HCT116 (cell line): ENCODE measurements around the gene BAHCC1. TPM values are rescaled to one million over a fixed set of nuclear protein-coding genes. Genes with fewer than 3 reads are reported as not detected.

Source experiments
- ATAC-seq: fragments of 200-7000 bp; cut with Tn5 transposase; 2 replicates; pipeline ENCODE4 v1.9.1; 2020; ENCODE audit warnings: mild to moderate bottlenecking, moderate library complexity
- BruUV-seq: library from RNA; stranded (reverse); fragments of 400-500 nt; replicated peaks from 2 replicates; lab custom pipeline; 2021; lab: Mats Ljungman, UMichigan
- CTCF ChIA-PET: fragments of 300-600 bp; sonication (Branson Sonifier 250); formaldehyde crosslinking; loops from one replicate; lab custom pipeline; 2021; ENCODE audit warnings: antibody characterized with exemption; lab: Charles Lee
- POLR2A ChIA-PET: fragments of 300-600, 350-600 bp; sonication (Branson Sonifier 250); formaldehyde crosslinking; loops from one replicate; lab custom pipeline; 2021; ENCODE audit warnings: antibody characterized with exemption; lab: Charles Lee
- RAD21 ChIA-PET, 2 experiments: fragments of 300-600 bp; sonication (Branson Sonifier 250); formaldehyde crosslinking; loops; one replicate each; lab custom pipeline; 2023; ENCODE audit warnings: low total read pairs in 2 of 2; ENCODE audit not compliant: uncharacterized antibody in 2 of 2, unreplicated experiment in 2 of 2, low non-redundant PET in 1 of 2; lab: Charles Lee
- DNase-seq: peaks from one replicate; pipeline ENCODE4 v3.0.0-alpha.2; 2010; ENCODE audit warnings: low read depth, low spot score
- H2AFZ ChIP-seq: fragments of 200-600 bp; shearing (Covaris generic), sonication (generic); 2 replicates; pipeline ENCODE4 v1.6.1; 2017; ENCODE audit warnings: low read depth, mixed run types, mixed read lengths, antibody characterized with exemption, low read length; ENCODE audit not compliant: poor library complexity, severe bottlenecking
- H3K27ac ChIP-seq: 2 replicates; pipeline ENCODE4 v1.5.1; 2012; ENCODE audit warnings: low read depth, low read length
- H3K27me3 ChIP-seq: fragments of 200-600 bp; sonication (generic); 2 replicates; pipeline ENCODE4 v1.6.1; 2016; ENCODE audit warnings: mixed run types, low read length, mixed read lengths; ENCODE audit not compliant: insufficient read depth
- H3K36me3 ChIP-seq, 2 experiments: fragments of 200-500 bp in 1 of 2; fragments of 200-600 bp in 1 of 2; sonication (Bioruptor generic) in 1 of 2; sonication (generic) in 1 of 2; 2 replicates each; pipeline versions ENCODE4 v1.5.1 to v1.6.1; 2014 to 2016; ENCODE audit warnings: low read length in 2 of 2, inconsistent platforms in 1 of 2, mixed read lengths in 1 of 2, mixed run types in 1 of 2; ENCODE audit not compliant: insufficient read depth in 2 of 2, control insufficient read depth in 1 of 2
- H3K4me1 ChIP-seq, 2 experiments: fragments of 200-600 bp in 1 of 2; sonication (generic) in 1 of 2; 2 replicates each; pipeline versions ENCODE4 v1.5.1 to v1.6.1; 2012 to 2017; ENCODE audit warnings: low read length in 2 of 2, inconsistent platforms in 1 of 2, mild to moderate bottlenecking in 1 of 2, mixed read lengths in 1 of 2, mixed run types in 1 of 2, moderate library complexity in 1 of 2; ENCODE audit not compliant: insufficient read depth in 2 of 2, control insufficient read depth in 1 of 2
- H3K4me2 ChIP-seq: fragments of 200-600 bp; sonication (generic); 2 replicates; pipeline ENCODE4 v1.6.1; 2017; ENCODE audit warnings: mixed run types, low read length, mixed read lengths
- H3K4me3 ChIP-seq, 2 experiments: fragments of 200-600 bp in 1 of 2; sonication (generic) in 1 of 2; replicated peaks in 1 of 2; 2 replicates each; pipeline ENCODE4 v1.5.1; 2011 to 2016; ENCODE audit warnings: low read length in 2 of 2, control low read depth in 1 of 2, low read depth in 1 of 2, mild to moderate bottlenecking in 1 of 2, mixed read lengths in 1 of 2, mixed run types in 1 of 2
- H3K79me2 ChIP-seq: fragments of 200-600 bp; sonication (generic); 2 replicates; pipeline ENCODE4 v1.6.1; 2017; ENCODE audit warnings: mild to moderate bottlenecking, mixed run types, low read length, moderate library complexity, mixed read lengths; ENCODE audit not compliant: insufficient read depth
- H3K9ac ChIP-seq: fragments of 200-600 bp; sonication (generic); 2 replicates; pipeline ENCODE4 v1.6.1; 2016; ENCODE audit warnings: low read length, mixed read lengths
- H3K9me2 ChIP-seq: fragments of 200-600 bp; sonication (generic), shearing (Covaris generic); 2 replicates; pipeline ENCODE4 v1.6.1; 2017; ENCODE audit warnings: mixed run types, mild to moderate bottlenecking, moderate library complexity; ENCODE audit not compliant: insufficient read depth
- H3K9me3 ChIP-seq, 2 experiments: fragments of 200-500 bp in 1 of 2; fragments of 200-600 bp in 1 of 2; sonication (Bioruptor generic) in 1 of 2; sonication (generic) in 1 of 2; 2 replicates each; pipeline ENCODE4 v1.6.1; 2014 to 2017; ENCODE audit warnings: low read length in 2 of 2, mixed read lengths in 2 of 2, inconsistent platforms in 1 of 2, low read depth in 1 of 2, mild to moderate bottlenecking in 1 of 2, mixed run types in 1 of 2, moderate library complexity in 1 of 2; ENCODE audit not compliant: control insufficient read depth in 1 of 2, insufficient read depth in 1 of 2
- H4K20me1 ChIP-seq: fragments of 200-600 bp; sonication (generic), shearing (Covaris generic); 2 replicates; pipeline ENCODE4 v1.6.1; 2017; ENCODE audit warnings: mixed run types, mild to moderate bottlenecking, moderate library complexity; ENCODE audit not compliant: insufficient read depth
- ATF3 ChIP-seq: IDR thresholded peaks from 2 replicates; pipeline ENCODE4 v1.6.1; 2012
- CBX3 ChIP-seq: IDR thresholded peaks from 2 replicates; pipeline ENCODE4 v1.6.1; 2012; ENCODE audit warnings: low read depth
- CTCF ChIP-seq, 3 experiments: fragments of 200-600 bp in 1 of 3; sonication (generic) in 1 of 3; IDR thresholded peaks in 2 of 3; conservative IDR thresholded peaks in 1 of 3; 2 replicates each; pipeline ENCODE4 v1.5.1; 2012 to 2017; ENCODE audit warnings: low read depth in 2 of 3, low read length in 2 of 3, antibody characterized with exemption in 1 of 3, borderline replicate concordance in 1 of 3, control low read depth in 1 of 3, mild to moderate bottlenecking in 1 of 3, mixed read lengths in 1 of 3, mixed run types in 1 of 3, moderate library complexity in 1 of 3; ENCODE audit not compliant: insufficient read depth in 1 of 3
- ELF1 ChIP-seq: IDR thresholded peaks from 2 replicates; pipeline ENCODE4 v1.6.1; 2012; ENCODE audit warnings: low read depth, borderline replicate concordance
- EZH2phosphoT487 ChIP-seq: fragments of 200-600 bp; IDR thresholded peaks from 2 replicates; pipeline ENCODE4 v1.6.1; 2018; ENCODE audit warnings: antibody characterized with exemption, borderline replicate concordance
- MAX ChIP-seq: IDR thresholded peaks from 2 replicates; pipeline ENCODE4 v1.6.1; 2012
- RAD21 ChIP-seq: IDR thresholded peaks from 2 replicates; pipeline ENCODE4 v1.6.1; 2012; ENCODE audit warnings: low read depth, mild to moderate bottlenecking
- REST ChIP-seq: IDR thresholded peaks from 2 replicates; pipeline ENCODE4 v1.6.1; 2012; ENCODE audit warnings: low read depth
- SRF ChIP-seq: IDR thresholded peaks from 2 replicates; pipeline ENCODE4 v1.6.1; 2012; ENCODE audit warnings: low read depth
- intact Hi-C: fragments of 100-400 bp; cut with micrococcal nuclease; formaldehyde crosslinking; loops from 2 replicates; pipeline ENCODE4 v1.10.0; 2022
- total RNA-seq: library from RNA; stranded (reverse); gene quantifications from one replicate; pipeline ENCODE4 v1.2.1, GENCODE V29; 2021; ENCODE audit not compliant: unreplicated experiment

Gene BAHCC1
- total RNA-seq, 1 experiment from 2014 or later, result 45.2 TPM

- Histone ChIP-seq H3K9me3 (no peaks in the 10 kb centered on the region), H3K27ac (no peak overlapping the region)
- CTCF ChIA-PET, result interaction anchor here (0.8 to 2.4 kb wide), 12 partner anchors 10 to 149 kb away, joined by 3 to 33 read pairs (median 4); partner anchors contain the start of gene BAHCC1
- no peak for DNase-seq
- TF ChIP-seq RAD21 (no peak), CTCF (IDR thresholded peaks at IDR 0.05 in 2 of 3, conservative IDR thresholded peaks at IDR 0.05 in 1 of 3; ENCODE audit: borderline replicate concordance in 1 of 3, insufficient read depth in 1 of 3, low read depth in 2 of 3, low read length in 2 of 3) (peak in 2 of 3 experiments; percentile 94 to 98; a peak in 4 of 6 replicates)
- TF ChIP-seq, all 23 proteins: peak for 1
- no peaks in the 10 kb centered on the region for H3K36me3 ChIP-seq
- H4K20me1 ChIP-seq, result no peaks in the 10 kb centered on the region
- H2AFZ ChIP-seq, result no peak overlapping the region
- intact Hi-C loops, result no loop called here
- no peak overlapping the region for H3K4me2 ChIP-seq
- ATAC-seq, result peak; percentile 83
- RAD21 ChIA-PET, result interaction anchor here (0.6 to 1.7 kb wide), 3 partner anchors 31 to 73 kb away, joined by 3 to 4 read pairs (median 4); no protein-coding TSS in a partner anchor
- no peaks in the 10 kb centered on the region for H3K27me3 ChIP-seq
- H3K9ac ChIP-seq, result no peak overlapping the region
- H3K79me2 ChIP-seq, result no peaks in the 10 kb centered on the region
- BruUV-seq, result no TSS peak
- peaks cover 11 to 17% of the 10 kb centered on the region in 2 experiments for H3K4me1 ChIP-seq
- POLR2A ChIA-PET, result interaction anchor here (0.9 to 1.8 kb wide), 4 partner anchors 20 to 72 kb away, joined by 3 to 5 read pairs (median 4); partner anchors contain the start of gene ACTG1
- H3K9me2 ChIP-seq, result no peaks in the 10 kb centered on the region
- H3K4me3 ChIP-seq, result no peak overlapping the region
These were observed 45.4 kb downstream of the BAHCC1 start for GRCh38 chr17:81440511-81441244.

- Histone ChIP-seq H3K4me1 (peaks cover 0 to 15% of the 10 kb centered on the region in 2 experiments; a peak in 3 of 4 replicates), H3K27me3 (no peaks in the 10 kb centered on the region), H3K4me3 (no peak overlapping the region), H2AFZ (no peak overlapping the region), H3K36me3 (no peaks in the 10 kb centered on the region), H3K9me2 (no peaks in the 10 kb centered on the region), H3K27ac (no peak overlapping the region), H4K20me1 (no peaks in the 10 kb centered on the region), H3K79me2 (no peaks in the 10 kb centered on the region), H3K9me3 (no peaks in the 10 kb centered on the region), H3K9ac (no peak overlapping the region), H3K4me2 (no peak overlapping the region)
- ChIA-PET CTCF (no interaction called here), RAD21 (no interaction called here), POLR2A (no interaction called here)
- no TSS peak for BruUV-seq
- DNase-seq (no peak), ATAC-seq (no peak)
- intact Hi-C loops, result no loop called here
- no peak for TF ChIP-seq ELF1
- TF ChIP-seq MAX, result no peak
- TF ChIP-seq CBX3, result no peak
- no peak for TF ChIP-seq ATF3
- TF ChIP-seq SRF, result no peak
- no peak for TF ChIP-seq EZH2phosphoT487
- TF ChIP-seq REST, result no peak
These were observed 47.5 kb downstream of the BAHCC1 start for GRCh38 chr17:81442791-81443190.
